Fibroblast of skin of left quadriceps (primary cell): ENCODE measurements around the gene TEKT5.
A peak's percentile ranks its signal among the peaks of the same experiment; 100 is the strongest.
"Not testable (repeated sequence)": the region's sequence is repeated elsewhere in the genome, so short reads cannot be mapped to it uniquely, and the experiment has no call there.

Source experiments
- DNase-seq, 2 experiments: peaks; one replicate each; pipeline ENCODE4 v3.0.0-alpha.2; 2013; ENCODE audit warnings: low read depth in 2 of 2

Gene TEKT5

GRCh38 chr16:10635365-10636021 is 59.2 kb downstream of the TEKT5 start:
- DNase-seq = no peak

GRCh38 chr16:10633429-10633828 is 61.3 kb downstream of the TEKT5 start:
- not testable (repeated sequence) for DNase-seq

GRCh38 chr16:10631886-10632285 is 62.8 kb downstream of the TEKT5 start:
- DNase-seq = no peak

- no peak for DNase-seq
Measured at GRCh38 chr16:10629592-10629963, 65.2 kb downstream of the TEKT5 start.

GRCh38 chr16:10625595-10626357 is 69.0 kb downstream of the TEKT5 start:
- no peak for DNase-seq

- DNase-seq = no peak
Measured at GRCh38 chr16:10624527-10624926, 70.2 kb downstream of the TEKT5 start.

- no peak for DNase-seq
Measured at GRCh38 chr16:10623059-10623458, 71.7 kb downstream of the TEKT5 start.

- no peak for DNase-seq
Measured at GRCh38 chr16:10622036-10622921, 72.5 kb downstream of the TEKT5 start.

- not testable (repeated sequence) for DNase-seq
Measured at GRCh38 chr16:10621216-10621949, 73.3 kb downstream of the TEKT5 start.

GRCh38 chr16:10620120-10620519 is 74.6 kb downstream of the TEKT5 start:
- DNase-seq = no peak

- no peak for DNase-seq
Measured at GRCh38 chr16:10619271-10619849, 75.4 kb downstream of the TEKT5 start.

- no peak for DNase-seq
Measured at GRCh38 chr16:10618710-10619209, 76.0 kb downstream of the TEKT5 start.

- DNase-seq = no peak
Measured at GRCh38 chr16:10617662-10618420, 76.9 kb downstream of the TEKT5 start.

- peak in 1 of 2 experiments; percentile 20 for DNase-seq
Measured at GRCh38 chr16:10616756-10617640, 77.7 kb downstream of the TEKT5 start.

- DNase-seq = no peak
Measured at GRCh38 chr16:10616419-10616755, 78.3 kb downstream of the TEKT5 start.

- no peak for DNase-seq
Measured at GRCh38 chr16:10614685-10615084, 80.0 kb downstream of the TEKT5 start.

- no peak for DNase-seq
Measured at GRCh38 chr16:10613785-10614485, 80.8 kb downstream of the TEKT5 start.

- DNase-seq = no peak
Measured at GRCh38 chr16:10612649-10613179, 82.0 kb downstream of the TEKT5 start.
